Peyer's patch (tissue), 4 donors: Measurements from ENCODE around the gene PCBP3. TPM values are rescaled to one million over a fixed set of nuclear protein-coding genes. Genes with fewer than 3 reads are reported as not detected.

Experiments used
- DNase-seq, 3 donors: peaks; one replicate each; pipeline ENCODE4 v3.0.0-alpha.2; 2017 to 2019
- H3K27ac ChIP-seq, 4 donors: fragments of 200-600 bp; sonication (generic); one replicate each; pipeline ENCODE4 v1.5.1; 2016 to 2019
- H3K27me3 ChIP-seq, 2 donors: fragments of 200-600 bp; sonication (generic); one replicate each; pipeline ENCODE4 v1.5.1; 2019
- H3K36me3 ChIP-seq, 3 donors: fragments of 200-600 bp; sonication (generic); one replicate each; pipeline ENCODE4 v1.5.1; 2016 to 2019
- H3K4me1 ChIP-seq, 4 donors: fragments of 200-600 bp; sonication (generic); one replicate each; pipeline ENCODE4 v1.5.1; 2016 to 2019
- H3K4me3 ChIP-seq, 4 donors: fragments of 200-600 bp; sonication (generic); 1 replicate in 3 of 4; 2 replicates in 1 of 4; pipeline ENCODE4 v1.5.1; 2016 to 2019; ENCODE audit warnings: mild to moderate bottlenecking in 1 of 4
- H3K9me3 ChIP-seq, 4 donors: fragments of 200-600 bp; sonication (generic); one replicate each; pipeline ENCODE4 v1.5.1; 2016 to 2019; ENCODE audit warnings: mild to moderate bottlenecking in 1 of 4
- CTCF ChIP-seq, 6 experiments: fragments of 450-650 bp in 4 of 6; fragments of 200-600 bp in 2 of 6; sonication (generic) in 1 of 6; IDR thresholded peaks; one replicate each; pipeline ENCODE4 v1.5.1; 2017 to 2019; ENCODE audit warnings: antibody characterized with exemption in 6 of 6, mild to moderate bottlenecking in 3 of 6, moderate library complexity in 1 of 6
- POLR2A ChIP-seq, 2 donors: fragments of 450-650 bp; IDR thresholded peaks; one replicate each; pipeline ENCODE4 v1.5.1; 2017; ENCODE audit warnings: antibody characterized with exemption in 2 of 2, mild to moderate bottlenecking in 2 of 2, moderate library complexity in 2 of 2
- total RNA-seq, 4 donors: library from RNA; depleted of rRNA; stranded (reverse); fragments of >200 nt; gene quantifications; one replicate each; pipeline ENCODE4 v1.1.0, GENCODE V29; 2016

PCBP3 gene
- 1 to 10 TPM in 3 of 4 donors, not detected in 1; 1.1 to 6.0 (median 4.4) TPM for total RNA-seq

- Histone ChIP-seq H3K27ac (peak within 1 kb of the TSS; percentile 72 to 84 (median 78)), H3K4me3 (peak within 1 kb of the TSS; percentile 36 to 72 (median 62)), H3K4me1 (peaks cover 0 to 13% (median 10%) of the 10 kb centered on the region in 4 donors), H3K9me3 (peaks cover 0 to 4% (median 0%) of the 10 kb centered on the region in 4 donors), H3K36me3 (no peaks in the 10 kb centered on the region), H3K27me3 (no peaks in the 10 kb centered on the region)
- DNase-seq = peak; percentile 95 to 99 (median 97)
- TF ChIP-seq POLR2A (IDR thresholded peaks at IDR 0.05) (peak in 1 of 2 donors; percentile 49), CTCF (IDR thresholded peaks at IDR 0.05) (no peak)
Observed at GRCh38 chr21:45643021-45643980, at the start of gene PCBP3. Gene PCBP3, plus strand, starts transcription at chr21:45643725. Its CDS starts 206,361 bp downstream, at chr21:45850086.

DNA sequence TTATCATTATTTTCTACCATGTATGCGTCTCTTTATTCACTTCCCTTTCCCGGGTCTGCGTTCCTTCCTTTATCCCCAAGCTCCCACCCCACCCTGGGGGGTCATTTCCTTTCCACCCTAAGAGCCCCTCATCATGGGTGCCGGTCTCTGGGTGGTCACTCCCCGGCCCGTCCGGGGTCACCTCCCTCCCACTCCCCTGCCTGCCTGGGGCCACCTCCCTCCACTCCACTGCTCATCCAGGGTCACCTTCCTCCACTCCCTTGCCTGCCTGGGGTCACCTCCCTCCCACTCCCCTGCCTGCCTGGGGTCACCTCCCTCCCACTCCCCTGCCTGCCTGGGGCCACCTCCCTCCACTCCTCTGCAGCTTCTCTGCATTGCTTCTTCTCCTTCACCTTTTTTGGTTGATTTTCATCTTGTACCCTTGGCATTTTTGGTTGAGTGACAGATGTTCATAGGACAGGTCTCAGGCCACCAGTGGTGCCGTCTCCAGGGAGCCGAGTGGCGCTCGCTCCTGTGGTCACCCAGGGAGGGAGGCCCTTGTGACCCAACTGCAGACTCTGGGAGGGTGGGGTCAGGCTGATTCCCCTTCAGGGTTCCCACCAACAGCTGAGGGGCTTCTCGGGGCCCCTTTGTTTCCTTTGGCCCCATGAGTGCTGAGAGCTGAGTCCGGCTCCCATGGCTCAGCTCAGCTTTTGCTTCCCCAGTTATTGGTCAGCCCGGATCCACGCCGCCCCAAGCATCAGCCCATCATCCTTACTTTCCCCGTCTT, 48.6 kb upstream of the PCBP3 start:
- H3K36me3 ChIP-seq = no peaks in the 10 kb centered on the region
- H3K27ac ChIP-seq = no peak overlapping the region
- DNase-seq = peak in 2 of 3 donors; percentile 18 to 33
- H3K9me3 ChIP-seq = no peaks in the 10 kb centered on the region
- peaks cover 0 to 19% (median 4%) of the 10 kb centered on the region in 4 donors for H3K4me1 ChIP-seq
- H3K4me3 ChIP-seq = no peak overlapping the region
- no peak for TF ChIP-seq POLR2A (IDR thresholded peaks at IDR 0.05)
- TF ChIP-seq CTCF (IDR thresholded peaks at IDR 0.05) = no peak
- H3K27me3 ChIP-seq = no peaks in the 10 kb centered on the region

- no peaks in the 10 kb centered on the region for H3K27me3 ChIP-seq
- no peaks in the 10 kb centered on the region for H3K36me3 ChIP-seq
- no peak overlapping the region for H3K27ac ChIP-seq
- TF ChIP-seq POLR2A (IDR thresholded peaks at IDR 0.05) = no peak
- no peak for TF ChIP-seq CTCF (IDR thresholded peaks at IDR 0.05)
- DNase-seq = peak in 2 of 3 donors; percentile 22 to 37
- H3K4me3 ChIP-seq = no peak overlapping the region
- no peaks in the 10 kb centered on the region for H3K9me3 ChIP-seq
- H3K4me1 ChIP-seq = peaks cover 0 to 11% (median 2%) of the 10 kb centered on the region in 4 donors
Observed at GRCh38 chr21:45595574-45596295, 47.8 kb upstream of the PCBP3 start.

DNA sequence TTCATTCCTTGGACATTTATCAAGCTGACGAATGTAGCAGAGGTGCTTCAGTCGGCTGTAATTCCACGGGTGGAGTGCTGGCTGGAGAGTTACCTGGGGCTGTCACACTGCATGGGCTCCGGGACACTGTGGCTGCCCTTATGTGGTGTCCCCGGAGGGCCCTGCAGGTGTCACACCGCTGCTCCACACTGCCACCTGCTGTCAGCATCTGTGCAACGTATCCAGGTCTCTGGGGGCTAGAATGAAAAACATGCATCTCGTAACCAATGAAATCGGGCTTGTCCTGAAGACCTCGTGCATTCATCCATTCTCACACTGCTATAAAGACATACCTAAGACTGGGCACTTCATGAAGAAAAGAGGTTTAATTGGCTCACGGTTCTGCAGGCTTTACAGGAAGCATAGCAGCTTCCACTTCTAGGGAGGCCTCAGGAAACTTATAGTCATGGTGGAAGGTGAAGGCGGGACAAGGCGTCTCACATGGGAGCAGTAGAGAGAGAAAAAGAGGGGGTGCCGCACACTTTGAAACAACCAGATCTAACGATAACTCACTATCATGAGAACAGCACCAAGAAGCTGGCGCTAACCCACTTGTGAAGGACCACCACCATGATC, 46.7 kb upstream of the PCBP3 start:
- no peak for TF ChIP-seq POLR2A (IDR thresholded peaks at IDR 0.05)
- TF ChIP-seq CTCF (IDR thresholded peaks at IDR 0.05) = peak; percentile 74 to 92 (median 84)
- Histone ChIP-seq H3K36me3 (no peaks in the 10 kb centered on the region), H3K27ac (no peak overlapping the region), H3K27me3 (no peaks in the 10 kb centered on the region), H3K9me3 (no peaks in the 10 kb centered on the region), H3K4me3 (no peak overlapping the region), H3K4me1 (peaks cover 0 to 4% (median 0%) of the 10 kb centered on the region in 4 donors)
- peak; percentile 83 to 93 (median 85) for DNase-seq

DNA sequence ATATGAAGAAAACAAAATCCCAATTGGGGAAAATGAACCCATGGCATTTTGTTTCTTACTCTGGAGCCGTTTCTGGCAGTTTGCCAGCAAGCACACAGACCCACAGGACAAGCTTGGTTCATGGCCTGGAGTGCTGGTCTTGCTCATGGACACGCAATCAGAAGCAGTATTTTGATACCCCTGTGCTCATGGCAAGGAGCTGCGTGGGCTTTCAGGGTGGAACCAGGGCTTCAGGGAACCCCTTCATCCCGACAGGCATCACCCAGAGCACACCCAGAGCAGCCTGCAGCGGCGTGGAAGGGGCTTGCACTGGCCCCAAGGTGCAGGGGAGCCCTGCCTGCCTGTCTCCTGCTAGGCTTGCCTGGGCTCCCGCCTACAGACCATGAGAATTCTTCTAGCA, 45.4 kb upstream of the PCBP3 start:
- peak in 2 of 3 donors; percentile 38 for DNase-seq

More for the DNA sequence above, 45.4 kb upstream of the PCBP3 start:
- Histone ChIP-seq H3K4me1 (no peaks in the 10 kb centered on the region), H3K36me3 (no peaks in the 10 kb centered on the region), H3K9me3 (no peaks in the 10 kb centered on the region), H3K4me3 (no peak overlapping the region), H3K27ac (no peak overlapping the region), H3K27me3 (no peaks in the 10 kb centered on the region)
- TF ChIP-seq CTCF (IDR thresholded peaks at IDR 0.05) (no peak), POLR2A (IDR thresholded peaks at IDR 0.05) (no peak)
